HG02642 (cell line): ENCODE results near the gene TTC39A.
A peak's percentile ranks its signal among the peaks of the same experiment; 100 is the strongest.

Source experiments
- ATAC-seq: cut with Tn5 transposase; IDR thresholded peaks from one replicate; pipeline ENCODE4 v1.9.1; 2021; ENCODE audit warnings: mild to moderate bottlenecking; ENCODE audit not compliant: unreplicated experiment, poor library complexity

Gene TTC39A

DNA sequence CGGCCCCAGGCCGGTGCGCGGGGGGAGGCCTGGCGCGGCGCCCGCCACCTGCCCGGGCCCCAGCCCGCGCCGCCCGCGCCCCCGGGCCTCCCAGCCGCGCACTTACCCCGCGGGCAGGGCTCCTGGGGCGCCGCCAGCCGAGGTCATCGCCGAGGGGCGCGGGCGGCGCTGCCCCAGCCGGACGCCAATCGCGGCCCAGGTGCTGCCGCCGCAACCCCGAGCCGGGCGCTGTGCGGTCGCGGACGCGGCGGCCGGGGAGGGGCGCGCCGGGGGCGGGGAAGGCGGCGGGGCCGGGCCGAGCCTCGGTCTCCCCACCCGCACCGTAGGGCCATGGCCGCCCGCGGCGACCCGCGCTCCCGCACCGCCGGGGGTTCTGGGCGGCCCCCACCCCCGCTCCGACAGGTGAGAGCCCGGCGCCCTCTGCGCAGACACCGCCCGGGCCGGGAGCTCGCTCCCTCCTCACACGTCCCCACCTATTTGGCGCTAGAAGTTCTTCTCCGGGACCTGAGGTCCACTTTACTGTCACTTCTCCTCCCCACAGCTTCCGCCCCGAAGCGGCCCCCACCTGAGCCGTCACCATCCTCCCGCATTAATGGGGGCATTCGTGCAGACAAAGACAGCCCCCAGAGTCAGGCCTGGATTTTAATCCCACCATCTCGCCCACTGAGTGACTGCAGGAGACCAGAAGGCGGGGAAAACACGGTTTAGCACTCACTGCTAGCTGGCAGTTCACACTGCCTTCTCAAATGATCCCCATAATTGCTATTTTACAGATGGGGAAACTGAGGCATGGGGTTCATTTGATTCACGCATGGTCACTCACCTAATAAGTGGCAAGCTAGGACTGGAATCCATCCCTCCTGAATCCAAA, at the start of gene TTC39A:
Gene TTC39A (minus strand): TSS at position 232 of the 871 bp plus-strand sequence. CDS start 85 bp downstream, at position 147.
- ATAC-seq: no peak

DNA sequence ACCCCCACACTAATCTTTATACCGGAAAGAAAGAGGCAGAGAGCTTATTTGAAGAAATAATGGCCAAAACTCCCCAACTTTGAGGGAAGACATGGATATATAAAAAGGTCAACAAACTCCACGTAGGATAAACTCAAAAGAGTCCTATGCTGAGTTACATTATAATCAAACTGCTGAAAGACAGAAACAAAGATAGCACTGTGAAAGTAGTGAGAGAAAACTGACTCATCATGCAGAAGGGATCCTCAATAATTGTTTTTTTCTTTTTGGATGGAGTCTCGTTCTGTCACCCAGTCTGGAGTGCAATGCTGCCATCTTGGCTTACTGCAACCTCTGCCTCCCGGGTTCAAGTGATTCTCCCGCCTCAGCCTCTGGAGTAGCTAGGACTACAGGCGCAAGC, 48.5 kb upstream of the TTC39A start:
- ATAC-seq: no peak

DNA sequence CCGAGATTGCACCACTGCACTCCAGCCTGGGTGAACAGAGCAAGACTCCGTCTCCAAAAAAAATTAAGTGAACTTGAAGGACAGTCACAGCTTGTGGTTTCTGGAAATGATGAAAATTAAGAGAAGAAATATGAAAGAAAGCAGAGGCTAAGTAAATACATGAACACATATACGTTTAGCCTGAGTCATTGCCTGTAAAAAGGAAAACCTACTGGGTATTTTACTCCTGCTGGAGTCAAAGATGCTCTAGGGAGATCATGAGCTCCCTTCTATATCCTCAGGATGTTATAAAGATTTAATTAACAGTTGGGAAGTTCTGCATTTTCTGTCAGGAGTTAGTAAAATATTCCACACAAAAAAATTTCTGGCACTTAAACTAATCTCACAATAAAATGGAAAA, 43.5 kb upstream of the TTC39A start:
- ATAC-seq: no peak

DNA sequence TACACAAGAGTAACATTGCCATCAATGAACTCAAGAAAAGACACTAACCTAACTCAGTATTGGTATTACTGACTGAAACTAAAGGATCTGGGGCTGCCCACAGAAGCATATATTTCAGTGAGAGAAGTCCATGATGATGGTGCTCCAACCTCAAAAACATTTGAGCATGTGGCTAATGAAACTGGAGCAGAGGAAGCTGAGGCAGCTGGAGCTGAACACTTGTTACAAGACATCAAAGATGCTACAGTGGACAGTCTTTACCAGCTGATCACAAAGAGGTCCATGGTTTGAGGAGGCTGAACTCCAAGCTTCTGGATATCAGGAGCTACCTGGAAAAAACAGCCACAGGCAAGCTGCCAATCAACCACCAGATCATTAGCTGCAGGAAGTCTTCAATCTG, 42.2 kb upstream of the TTC39A start:
- no peak for ATAC-seq

DNA sequence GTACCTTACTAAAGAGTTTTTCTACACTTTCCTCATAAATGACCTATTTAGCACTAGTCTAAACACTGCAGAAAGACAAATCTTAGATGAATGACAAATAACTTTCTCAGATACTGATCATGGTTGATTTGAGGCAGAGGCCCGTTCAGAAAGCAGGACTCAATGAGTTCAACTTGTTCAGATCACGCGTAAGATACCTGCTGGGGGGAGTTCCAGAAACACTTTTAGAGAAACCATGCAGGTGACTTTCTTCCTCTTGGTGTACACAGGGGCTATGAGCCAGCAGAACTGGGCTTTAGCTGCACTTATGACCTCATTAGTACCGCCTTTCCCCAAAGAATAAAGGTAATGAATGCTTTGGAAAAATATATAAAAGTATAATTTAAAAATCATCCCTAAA, 38.8 kb upstream of the TTC39A start:
- no peak for ATAC-seq

DNA sequence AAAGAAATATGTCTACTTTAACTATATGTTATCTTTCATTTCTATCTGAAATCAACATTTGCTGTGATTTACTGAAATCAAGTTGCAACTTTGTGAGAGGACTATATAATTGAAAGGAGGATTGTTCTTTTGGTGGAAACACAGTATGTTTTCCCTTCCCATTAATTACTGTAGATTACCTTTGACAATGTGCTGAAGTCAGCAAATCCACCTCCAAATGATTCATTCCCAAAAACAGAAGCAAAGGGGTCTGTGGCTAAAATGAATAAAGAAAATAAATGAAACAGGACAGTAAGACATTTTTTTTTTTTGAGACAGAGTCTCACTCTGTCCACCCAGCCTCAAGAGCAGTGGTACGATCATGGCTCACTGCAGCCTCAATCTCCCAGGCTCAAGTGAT, 35.4 kb upstream of the TTC39A start:
- ATAC-seq: no peak

DNA sequence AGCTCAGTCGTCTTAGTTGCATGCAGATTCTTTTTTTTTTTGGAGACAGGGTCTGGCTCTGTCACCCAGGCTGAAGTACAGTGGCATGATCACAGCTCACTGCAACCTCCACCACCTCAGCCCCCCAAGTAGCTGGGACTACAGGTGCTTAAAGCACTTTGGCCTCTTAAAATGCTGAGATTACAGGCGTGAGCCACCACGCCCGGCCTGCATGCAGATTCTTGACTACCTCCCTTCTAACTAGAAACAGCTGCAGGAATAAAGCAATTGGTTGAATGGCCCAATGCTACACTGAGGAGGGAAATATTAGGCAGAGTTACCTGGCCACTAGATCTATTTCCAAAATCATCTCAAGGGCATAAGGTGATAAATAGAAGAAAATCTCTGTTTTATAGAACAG, 29.5 kb upstream of the TTC39A start:
- no peak for ATAC-seq

DNA sequence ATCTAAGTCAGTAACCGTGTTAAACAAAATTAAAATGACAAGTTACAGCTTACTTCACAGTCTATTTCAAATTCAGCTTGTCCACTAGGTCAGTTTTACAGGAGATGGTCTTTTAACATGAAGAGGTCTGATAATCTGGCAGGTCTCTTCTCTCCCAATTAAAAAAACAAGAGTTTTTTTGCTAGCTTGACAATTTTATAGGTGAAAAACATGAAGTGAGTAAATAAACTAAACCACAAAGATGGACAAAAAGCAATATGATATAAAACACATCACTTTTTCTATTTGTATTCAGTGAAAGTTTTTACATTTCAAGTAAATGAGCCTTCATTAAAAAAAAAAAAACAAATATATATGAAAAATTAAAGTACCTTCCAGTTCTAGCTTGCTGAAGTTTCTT, 25.0 kb upstream of the TTC39A start:
- ATAC-seq: no peak

DNA sequence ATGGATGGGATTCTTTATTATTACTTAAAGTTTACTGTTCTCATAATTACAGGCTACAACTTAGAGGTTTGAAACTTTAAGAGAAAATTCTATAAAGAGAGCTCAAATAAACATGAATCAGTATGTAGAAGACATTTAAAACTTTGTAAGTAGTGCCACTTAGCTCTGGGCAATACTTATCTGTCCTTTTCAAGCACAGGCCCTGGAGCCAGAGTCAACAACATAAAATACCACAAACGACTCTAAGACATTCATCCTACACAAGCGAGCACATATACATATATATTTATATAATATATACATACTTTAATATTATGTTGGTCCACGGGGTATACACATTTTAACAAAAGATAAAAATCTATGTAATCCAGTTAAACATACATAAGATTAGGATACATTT, 24.1 kb upstream of the TTC39A start:
- ATAC-seq: no peak

DNA sequence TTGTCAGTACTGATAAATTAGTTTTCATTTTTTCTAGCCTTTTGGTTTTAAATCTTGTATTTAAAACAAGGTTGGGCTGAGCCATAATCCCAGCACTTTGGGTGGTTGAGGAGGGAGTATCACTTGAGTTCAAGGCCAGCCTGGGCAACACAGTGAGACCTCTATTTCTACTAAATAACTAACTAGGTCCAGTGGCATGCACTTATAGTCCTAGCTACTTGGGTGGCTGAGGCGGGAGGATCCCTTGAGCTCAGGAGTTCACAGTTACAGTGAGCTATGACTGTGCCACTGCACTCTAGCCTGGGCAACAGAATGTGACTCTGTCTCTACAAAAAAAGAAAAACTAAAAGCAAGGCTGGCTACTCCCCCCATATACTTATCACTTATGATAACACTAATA, 21.5 kb upstream of the TTC39A start:
- no peak for ATAC-seq

DNA sequence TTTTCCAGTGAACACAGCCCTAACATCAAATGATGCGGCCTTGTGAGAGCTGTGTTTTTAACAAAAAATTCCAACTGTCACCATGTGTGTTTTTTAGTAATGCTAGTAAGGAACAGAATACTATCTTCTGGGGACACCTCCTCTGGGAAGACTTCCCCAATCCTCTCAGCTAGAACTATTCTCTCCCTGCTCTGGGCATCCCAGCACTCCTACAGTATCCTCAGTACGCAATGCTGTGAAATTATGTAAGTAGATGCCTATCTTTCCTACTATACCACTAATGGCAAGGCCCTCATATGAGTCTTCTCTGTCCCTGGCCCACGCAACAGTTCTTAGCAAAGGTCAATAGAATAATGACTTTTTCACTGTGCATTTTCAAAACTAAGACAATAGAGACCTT, 19.5 kb upstream of the TTC39A start:
- no peak for ATAC-seq

DNA sequence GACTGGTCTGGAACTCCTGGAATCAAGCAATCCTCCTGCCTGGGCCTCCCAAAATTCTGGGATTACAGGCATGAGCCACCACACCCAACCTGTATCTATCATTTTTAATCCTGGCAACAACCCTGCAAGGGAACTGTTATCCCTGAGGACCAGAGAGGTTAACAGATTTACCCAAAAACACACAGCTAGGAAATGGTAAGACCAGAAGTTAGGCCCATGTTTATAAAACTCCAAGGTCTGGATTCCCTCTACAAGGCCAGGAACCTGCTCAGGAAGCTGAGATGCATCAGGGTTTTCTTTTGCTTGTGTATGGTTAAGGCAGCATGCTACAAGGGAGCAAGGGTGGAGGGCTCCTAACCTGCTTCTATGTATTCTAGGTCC, 17.8 kb upstream of the TTC39A start:
- ATAC-seq: no peak

DNA sequence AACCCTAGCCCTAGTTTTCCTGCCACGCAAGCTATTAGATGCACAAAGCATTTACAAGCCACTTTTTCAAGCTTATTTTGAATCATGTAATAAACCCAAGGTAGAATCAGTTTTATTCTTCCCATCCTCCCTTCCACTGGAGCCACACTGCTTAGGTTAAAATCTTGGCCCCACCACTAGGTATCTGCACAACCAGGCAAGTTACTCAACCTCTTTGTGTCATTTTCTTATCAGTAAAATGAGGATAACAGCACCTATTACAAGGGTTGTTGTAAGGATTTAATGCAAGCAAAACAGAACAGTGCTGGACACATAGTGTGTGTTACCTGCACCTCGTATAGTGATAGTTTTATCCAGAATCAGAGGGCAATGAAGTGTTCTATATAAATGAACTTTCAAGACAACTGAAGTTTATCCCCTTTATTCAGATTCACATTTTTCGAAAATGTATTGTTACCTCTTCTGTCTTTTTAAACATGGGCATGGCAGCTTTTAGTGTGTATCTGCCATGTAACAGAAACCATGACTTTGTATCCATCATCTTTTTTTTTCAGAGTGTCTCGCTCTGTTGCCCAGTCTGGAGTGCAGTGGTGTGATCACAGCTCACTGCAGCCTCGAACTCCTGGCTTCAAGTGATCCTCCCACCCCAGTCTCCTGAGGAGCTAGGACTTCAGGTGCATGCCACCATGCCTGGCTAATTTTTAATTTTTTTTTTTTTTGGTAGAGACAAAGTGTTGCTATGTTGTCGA, 17.2 kb upstream of the TTC39A start:
- no peak for ATAC-seq

DNA sequence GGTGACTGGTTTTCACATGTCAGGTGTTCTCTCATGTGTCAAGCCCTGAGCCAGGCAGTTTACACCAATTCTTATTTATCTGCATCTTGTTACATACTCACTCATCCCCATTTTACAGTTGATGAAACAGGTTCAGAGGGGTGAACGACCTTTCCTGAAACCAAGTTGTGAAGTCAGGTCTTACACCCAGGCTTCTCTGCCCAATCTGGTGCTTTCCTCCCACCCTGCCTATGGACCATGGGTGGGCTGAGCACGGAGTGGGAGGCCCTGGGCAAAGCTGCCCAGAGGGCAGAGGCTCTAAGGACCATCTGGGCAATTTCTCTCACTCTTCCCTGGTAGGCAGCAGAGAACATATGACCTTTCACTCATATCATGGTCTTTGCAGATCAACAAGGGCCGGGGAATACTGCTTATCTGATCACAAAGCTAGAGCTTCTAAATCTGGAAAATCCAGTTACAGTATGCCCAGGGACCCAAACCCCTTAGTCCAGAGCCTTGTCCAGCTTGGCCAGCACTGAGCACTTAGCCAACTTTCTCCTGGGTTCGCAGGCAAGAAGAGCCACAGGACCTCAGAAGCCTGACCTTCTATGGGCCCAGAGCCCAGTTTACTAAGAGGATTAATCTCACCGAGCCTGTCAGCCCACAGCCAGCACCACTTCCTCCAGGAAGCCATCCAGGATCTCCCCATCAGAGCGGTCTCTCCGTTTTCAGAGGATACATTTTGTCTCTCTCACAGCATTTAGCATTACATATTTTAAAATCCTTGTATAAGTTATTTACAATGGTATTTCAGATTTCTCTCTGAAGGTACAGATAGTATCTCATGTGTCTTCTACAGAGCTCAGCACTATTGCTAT, 16.0 kb upstream of the TTC39A start:
- ATAC-seq: no peak

DNA sequence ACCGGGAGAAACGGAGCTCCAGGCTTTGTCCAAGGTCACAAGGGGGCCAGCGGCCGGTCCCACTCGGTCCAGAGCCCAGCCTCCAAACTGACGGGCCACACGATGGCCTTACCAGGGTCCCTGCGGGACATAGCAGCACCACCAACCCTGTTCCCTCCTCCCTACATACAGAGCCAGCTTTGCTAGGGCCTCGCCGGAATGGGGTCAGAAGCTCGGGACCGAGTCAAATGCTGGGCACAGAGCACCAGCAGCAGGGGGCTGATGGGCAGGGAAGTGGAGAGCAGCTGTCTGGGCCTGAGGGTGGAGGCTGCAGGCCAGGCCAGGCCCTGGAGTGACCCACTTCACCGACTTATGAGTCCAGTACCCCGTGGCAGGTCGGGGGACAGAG, 14.9 kb upstream of the TTC39A start:
- ATAC-seq: no peak

DNA sequence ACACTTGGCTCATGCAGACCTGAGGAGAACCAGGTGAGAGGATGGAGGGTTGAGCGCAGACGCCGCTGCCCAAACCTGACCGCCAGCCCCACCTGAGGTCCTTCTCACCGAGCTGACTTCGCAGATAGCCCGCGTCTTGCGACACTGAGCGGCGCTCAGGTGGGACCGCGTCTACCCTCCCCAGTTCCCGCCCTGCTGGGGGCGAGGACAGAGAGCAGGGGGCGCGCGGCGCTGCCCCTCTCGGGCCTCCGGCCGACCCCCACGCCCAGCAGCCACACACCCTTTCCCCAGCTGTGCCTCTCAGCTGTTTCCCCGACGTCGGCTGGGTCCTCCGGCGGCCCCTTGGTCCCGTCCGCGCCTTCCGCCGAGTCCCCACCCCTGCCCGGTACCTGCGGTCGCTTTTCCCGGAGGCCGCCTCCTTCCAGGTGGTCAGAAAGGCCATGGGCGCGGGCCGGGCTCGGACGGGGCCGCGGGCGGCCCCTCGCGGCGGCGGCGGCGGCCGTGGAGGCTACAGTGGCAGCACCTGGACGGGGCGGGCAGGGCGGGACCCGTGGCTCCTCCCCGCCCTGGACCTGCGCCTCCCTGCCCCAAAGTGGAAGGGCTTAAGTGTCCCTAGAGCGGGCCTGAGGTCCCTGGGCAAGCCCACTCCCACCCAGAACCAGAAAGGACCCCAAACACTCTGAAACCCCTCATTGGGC, 14.4 kb upstream of the TTC39A start:
- ATAC-seq: no peak

DNA sequence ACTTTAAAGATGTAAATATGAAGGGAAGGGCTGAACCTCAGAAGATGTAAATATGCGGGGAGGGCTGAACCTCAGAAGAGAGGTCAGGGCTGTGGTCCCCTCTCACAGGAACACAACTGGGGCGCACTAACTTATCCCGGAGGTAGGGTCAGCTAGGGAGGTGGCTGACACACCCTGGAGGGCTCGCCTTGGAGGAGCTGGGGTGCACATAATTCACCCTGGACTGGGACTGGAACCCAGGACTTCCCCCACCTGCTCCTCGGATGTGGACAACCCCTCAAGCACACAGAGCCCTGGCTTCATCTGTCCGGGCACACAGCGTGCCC, 13.9 kb upstream of the TTC39A start:
- ATAC-seq: no peak

DNA sequence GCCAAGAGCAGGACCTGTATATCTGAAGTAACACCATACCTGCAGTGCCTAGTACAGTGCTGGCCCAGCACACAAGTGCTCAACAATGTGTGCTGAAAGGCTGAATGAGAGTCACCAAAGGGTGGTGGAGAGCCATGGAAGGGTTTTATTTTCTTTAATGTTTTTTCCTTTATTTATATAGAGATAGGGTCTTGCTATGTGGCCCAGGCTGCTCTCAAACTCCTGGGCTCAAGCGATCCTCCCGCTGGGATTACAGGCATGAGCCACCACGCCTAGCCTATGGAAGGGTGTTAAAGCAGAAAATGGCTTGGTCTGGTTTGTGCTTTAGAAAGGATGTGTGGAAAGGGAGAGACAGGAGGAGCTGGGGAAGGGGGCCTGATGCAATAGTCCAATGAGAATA, 13.3 kb upstream of the TTC39A start:
- no peak for ATAC-seq

DNA sequence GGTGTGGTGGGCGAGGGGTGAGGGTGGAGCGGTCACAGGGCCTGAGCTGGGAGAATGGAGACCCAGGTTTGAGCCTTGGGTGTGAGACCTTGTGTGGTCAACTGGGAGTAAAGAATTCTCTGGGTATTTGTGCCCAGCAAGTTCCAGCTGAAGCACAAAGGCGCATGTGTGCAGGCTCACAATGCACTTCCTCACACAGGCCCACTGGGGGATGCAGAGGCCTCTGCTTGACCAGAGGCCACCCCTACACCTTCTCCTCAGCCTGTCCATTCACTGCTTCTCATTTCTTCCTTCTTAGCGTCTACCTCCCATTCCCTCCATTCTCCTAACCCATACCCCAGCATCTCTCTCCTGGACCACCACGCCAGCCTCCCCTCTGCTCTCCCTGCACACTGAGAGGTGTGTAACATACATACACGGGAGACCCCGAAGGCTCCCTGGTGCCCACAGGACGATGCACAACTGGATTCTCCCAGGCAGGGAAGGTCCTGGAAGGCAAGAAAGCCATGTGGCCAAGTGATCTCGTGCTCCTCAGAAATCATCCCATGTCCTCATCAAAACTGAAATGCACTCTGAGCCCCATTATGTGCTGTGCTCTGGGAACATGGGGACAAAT, 12.3 kb upstream of the TTC39A start:
- no peak for ATAC-seq

DNA sequence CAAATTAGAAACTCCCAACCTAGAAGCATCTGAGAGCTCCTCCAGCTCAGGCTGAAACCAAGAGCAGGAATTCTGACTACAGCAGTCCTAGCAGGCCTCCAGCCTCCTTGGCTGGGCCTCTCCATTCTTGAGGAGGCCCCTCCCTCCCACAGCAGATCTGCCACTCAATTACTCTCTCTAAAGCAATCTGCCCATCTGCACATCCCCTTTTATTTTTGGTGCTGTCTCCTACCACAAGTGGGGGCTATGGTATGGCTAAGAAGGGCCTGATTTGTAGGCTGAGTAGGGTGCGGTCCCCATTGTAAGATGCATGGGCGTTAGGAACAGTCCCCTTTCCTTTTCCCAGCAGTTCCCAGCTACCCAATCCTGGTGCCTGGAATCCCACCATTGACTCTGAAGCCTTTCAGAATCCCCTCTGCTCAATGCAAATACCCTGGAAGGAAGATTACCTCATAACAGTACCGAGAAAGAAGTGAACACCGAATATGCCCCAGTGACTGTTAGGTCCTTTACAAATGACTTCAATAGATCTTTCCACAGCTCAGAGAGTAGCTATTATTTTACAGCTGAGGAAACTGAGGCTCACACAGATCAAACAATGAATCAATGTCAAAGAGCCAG, 11.6 kb upstream of the TTC39A start:
- peak; percentile 52 for ATAC-seq
